H1 (cell line): ENCODE measurements around the gene TMED3. TPM values are rescaled to one million over a fixed set of nuclear protein-coding genes. Genes with fewer than 3 reads are reported as not detected.

Source experiments
- CHD1 ChIP-seq: IDR thresholded peaks from 2 replicates; pipeline ENCODE4 v1.6.1; 2012; ENCODE audit warnings: low read depth, low read length, improper control_type of control experiment
- E2F6 ChIP-seq: IDR thresholded peaks from 2 replicates; pipeline ENCODE4 v1.6.1; 2012; ENCODE audit warnings: inconsistent platforms
- GTF2F1 ChIP-seq: IDR thresholded peaks from 2 replicates; pipeline ENCODE4 v1.6.1; 2012; ENCODE audit warnings: low read depth, low read length, improper control_type of control experiment, borderline replicate concordance
- NRF1 ChIP-seq: IDR thresholded peaks from 2 replicates; pipeline ENCODE4 v1.6.1; 2011; ENCODE audit warnings: mild to moderate bottlenecking, low read depth, low read length, improper control_type of control experiment
- PHF8 ChIP-seq: fragments of 200-600 bp; sonication (generic); conservative IDR thresholded peaks from 2 replicates; pipeline ENCODE4 v1.7.1; 2012; ENCODE audit warnings: low read depth, mild to moderate bottlenecking, inconsistent platforms, low read length, moderate library complexity
- SAP30 ChIP-seq: fragments of 300-600 bp; sonication (generic); IDR thresholded peaks from 2 replicates; pipeline ENCODE4 v1.7.1; 2012; ENCODE audit warnings: low read length, moderate library complexity, mild to moderate bottlenecking, inconsistent platforms; ENCODE audit not compliant: insufficient read depth, insufficient replicate concordance
- polyA plus RNA-seq, 7 experiments: library from polyadenylated mRNA; depleted of rRNA in 3 of 7; stranded (reverse) in 5 of 7; unstranded in 2 of 7; fragments of >200 nt in 5 of 7; fragments of 200-250 nt in 2 of 7; gene quantifications; 1 replicate in 5 of 7; 2 replicates in 1 of 7; 4 replicates in 1 of 7; pipeline versions ENCODE4 v1.2.1 to v1.2.3, GENCODE V29; 2011 to 2013; ENCODE audit warnings: missing spikeins in 2 of 7, mixed read lengths in 2 of 7
- total RNA-seq: library from RNA; stranded (reverse); fragmentation: NEBNext Ultra II Directional; extraction: Animal tissue kit (Norgen Biotek cat#: 25700); gene quantifications from 2 replicates; pipeline ENCODE4 v1.2.1, GENCODE V29; 2021
- TF ChIP-seq, protein P1 (sequence below): IDR thresholded peaks from 2 replicates; pipeline ENCODE4 v1.6.1; 2011; ENCODE audit warnings: low read length, improper control_type of control experiment

TMED3 gene
- total and polyA plus RNA-seq, 2 of the 8 experiments (the other 6 are each of a cell fraction or from before 2014, with no cell fraction given), result 50.2 to 110 TPM

DNA sequence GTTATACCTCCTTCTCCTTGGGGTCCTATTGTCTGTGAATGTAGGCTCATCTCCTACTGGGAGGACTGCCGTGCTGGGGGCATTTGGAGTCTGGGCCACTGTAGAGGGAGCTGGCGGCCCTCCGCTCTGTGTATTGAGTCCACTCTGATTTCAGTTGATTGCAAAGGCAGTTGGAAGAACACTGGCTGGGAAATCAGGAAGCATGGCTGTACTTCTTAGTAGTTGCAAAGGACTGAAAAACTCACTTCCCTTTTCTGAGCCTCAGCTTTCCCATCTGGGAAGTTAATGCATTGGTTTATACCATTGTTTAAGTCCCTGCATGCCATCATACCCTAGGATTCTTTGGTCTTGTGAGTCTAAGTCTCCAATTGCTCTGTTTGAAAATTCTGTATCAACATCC, 46.7 kb downstream of the TMED3 start (continued):
- no peak for TF ChIP-seq CHD1
- no peak for TF ChIP-seq SAP30
- TF ChIP-seq, protein P1, sequence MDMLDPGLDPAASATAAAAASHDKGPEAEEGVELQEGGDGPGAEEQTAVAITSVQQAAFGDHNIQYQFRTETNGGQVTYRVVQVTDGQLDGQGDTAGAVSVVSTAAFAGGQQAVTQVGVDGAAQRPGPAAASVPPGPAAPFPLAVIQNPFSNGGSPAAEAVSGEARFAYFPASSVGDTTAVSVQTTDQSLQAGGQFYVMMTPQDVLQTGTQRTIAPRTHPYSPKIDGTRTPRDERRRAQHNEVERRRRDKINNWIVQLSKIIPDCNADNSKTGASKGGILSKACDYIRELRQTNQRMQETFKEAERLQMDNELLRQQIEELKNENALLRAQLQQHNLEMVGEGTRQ, result no peak
- TF ChIP-seq PHF8, result no peak
- no peak for TF ChIP-seq E2F6
- TF ChIP-seq GTF2F1, result no peak
- TF ChIP-seq NRF1, result no peak
